K562 (cell line): ENCODE measurements around the gene SFXN5. TPM values are rescaled to one million over a fixed set of nuclear protein-coding genes. Genes with fewer than 3 reads are reported as not detected.

Experiments used
- ATAC-seq: fragments of 200-7000 bp; cut with Tn5 transposase; 3 replicates; pipeline ENCODE4 v1.9.1; 2020; ENCODE audit warnings: moderate library complexity
- BruUV-seq: library from RNA; stranded (reverse); fragments of 400-500 nt; replicated peaks from 2 replicates; lab custom pipeline; 2021; lab: Mats Ljungman, UMichigan
- CTCF ChIA-PET: fragments of 300-600 bp; formaldehyde crosslinking; extraction: SDS; loops from one replicate; lab custom pipeline; 2021; ENCODE audit warnings: low intra/inter-chr PET ratio; lab: Yijun Ruan, JAX
- POLR2A ChIA-PET: fragments of 300-600, 350-650 bp; sonication (Branson Sonifier 250); formaldehyde crosslinking; extraction: SDS; loops from one replicate; lab custom pipeline; 2021; ENCODE audit warnings: antibody characterized with exemption, inconsistent platforms; lab: Yijun Ruan, JAX
- DNase-seq, 4 experiments: peaks; one replicate each; pipeline versions ENCODE4 v3.0.0 to v3.0.0-alpha.2; 2011 to 2018; ENCODE audit warnings: low spot score in 3 of 4, mixed read lengths in 3 of 4; ENCODE audit errors: extremely low read depth in 1 of 4
- FAIRE-seq: peaks from 2 replicates; lab custom pipeline; 2011; peaks lifted over from hg19 to GRCh38; lab: Jason Lieb, UNC
- H2AFZ ChIP-seq: 2 replicates; pipeline ENCODE4 v1.6.0; 2011; ENCODE audit warnings: low read depth, low read length, control low read depth, inconsistent platforms
- H3K27ac ChIP-seq: fragments of 200-600 bp; 3 replicates; pipeline ENCODE4 v1.8.0; 2011; ENCODE audit warnings: low read depth, mild to moderate bottlenecking, control low read depth, inconsistent platforms, low read length, moderate library complexity, mixed read lengths; ENCODE audit errors: extremely low read depth
- H3K27me3 ChIP-seq, 2 experiments: fragments of 300-600 bp in 1 of 2; 2 replicates in 1 of 2; 3 replicates in 1 of 2; pipeline versions ENCODE4 v1.6.0 to v1.8.0; 2011; ENCODE audit warnings: inconsistent platforms in 2 of 2, low read length in 2 of 2, mild to moderate bottlenecking in 1 of 2, mixed read lengths in 1 of 2, moderate library complexity in 1 of 2; ENCODE audit not compliant: control insufficient read depth in 2 of 2, insufficient read depth in 2 of 2
- H3K36me3 ChIP-seq: fragments of 300-600 bp; 3 replicates; pipeline ENCODE4 v1.8.0; 2011; ENCODE audit warnings: mild to moderate bottlenecking, low read length, inconsistent platforms; ENCODE audit not compliant: control insufficient read depth, insufficient read depth
- H3K4me1 ChIP-seq, 2 experiments: fragments of 200-600 bp in 1 of 2; replicated peaks in 1 of 2; 2 replicates in 1 of 2; 3 replicates in 1 of 2; pipeline versions ENCODE4 v1.5.1 to v1.8.0; 2011; ENCODE audit warnings: inconsistent platforms in 2 of 2, low read length in 2 of 2, mild to moderate bottlenecking in 1 of 2, mixed read lengths in 1 of 2, moderate library complexity in 1 of 2; ENCODE audit not compliant: control insufficient read depth in 2 of 2, insufficient read depth in 2 of 2
- H3K4me2 ChIP-seq: 2 replicates; pipeline ENCODE4 v1.6.1; 2011; ENCODE audit warnings: low read length, control low read depth, inconsistent platforms, mixed read lengths; ENCODE audit not compliant: insufficient read depth
- H3K4me3 ChIP-seq: fragments of 200-600 bp; sonication (generic), shearing (Covaris generic); 2 replicates; pipeline ENCODE4 v1.5.1; 2016; ENCODE audit warnings: control low read depth, inconsistent platforms
- H3K79me2 ChIP-seq: fragments of 200-600 bp; 3 replicates; pipeline ENCODE4 v1.8.0; 2011; ENCODE audit warnings: low read length, inconsistent platforms; ENCODE audit not compliant: control insufficient read depth, insufficient read depth
- H3K9ac ChIP-seq, 2 experiments: 2 replicates each; pipeline versions ENCODE4 v1.6.0 to v1.6.1; 2011; ENCODE audit warnings: low read depth in 2 of 2, low read length in 2 of 2, control low read depth in 1 of 2, inconsistent platforms in 1 of 2, mild to moderate bottlenecking in 1 of 2, mixed read lengths in 1 of 2; ENCODE audit not compliant: insufficient read depth in 1 of 2
- H3K9me1 ChIP-seq: one replicate; pipeline ENCODE4 v1.6.0; 2011; ENCODE audit warnings: inconsistent platforms, mild to moderate bottlenecking, low read length, moderate library complexity; ENCODE audit not compliant: control insufficient read depth, insufficient read depth
- H3K9me3 ChIP-seq: replicated peaks from 2 replicates; pipeline ENCODE4 v1.5.1; 2011; ENCODE audit warnings: low read depth, low read length, inconsistent platforms; ENCODE audit not compliant: control insufficient read depth, insufficient read depth
- H4K20me1 ChIP-seq: replicated peaks from 2 replicates; pipeline ENCODE4 v1.6.1; 2011; ENCODE audit warnings: low read length, inconsistent platforms, mixed read lengths; ENCODE audit not compliant: control insufficient read depth, insufficient read depth
- ATF4 ChIP-seq: fragments of 450-650 bp; formaldehyde crosslinking; IDR thresholded peaks from 2 replicates; pipeline ENCODE4 v1.4.0; 2022; ENCODE audit warnings: mild to moderate bottlenecking, moderate library complexity
- CTCF ChIP-seq, 3 experiments: IDR thresholded peaks in 2 of 3; conservative IDR thresholded peaks in 1 of 3; 2 replicates each; pipeline ENCODE4 v1.5.1; 2011 to 2012; ENCODE audit warnings: low read length in 3 of 3, mild to moderate bottlenecking in 3 of 3, control low read depth in 2 of 3, improper control_type of control experiment in 1 of 3, inconsistent platforms in 1 of 3, low read depth in 1 of 3, mixed read lengths in 1 of 3, moderate library complexity in 1 of 3; ENCODE audit not compliant: insufficient read depth in 2 of 3
- DNMT1 ChIP-seq: fragments of 450-650 bp; IDR thresholded peaks from 2 replicates; pipeline ENCODE4 v1.6.1; 2016; ENCODE audit warnings: antibody characterized with exemption, mild to moderate bottlenecking
- LEF1 ChIP-seq: fragments of 450-650 bp; IDR thresholded peaks from 2 replicates; pipeline ENCODE4 v1.6.1; 2016; ENCODE audit warnings: mild to moderate bottlenecking
- MIER1 ChIP-seq: fragments of 450-650 bp; IDR thresholded peaks from 2 replicates; pipeline ENCODE4 v1.6.1; 2016; ENCODE audit warnings: antibody characterized with exemption, mild to moderate bottlenecking, low read depth
- NR3C1 ChIP-seq: sonication (generic); formaldehyde crosslinking; IDR thresholded peaks from 2 replicates; pipeline ENCODE4 v1.8.1; 2022; ENCODE audit warnings: missing genetic modification reagents
- PRMT5 ChIP-seq: sonication (generic); formaldehyde crosslinking; IDR thresholded peaks from 2 replicates; pipeline ENCODE4 v1.5.0; 2020; ENCODE audit warnings: missing genetic modification reagents
- ZNF444 ChIP-seq: fragments of 250-450 bp; sonication (Bioruptor Pico); IDR thresholded peaks from 2 replicates; pipeline ENCODE4 v1.4.0; 2020; ENCODE audit warnings: mild to moderate bottlenecking, moderate library complexity
- WGBS: fragments of 100-300 bp; shearing (Covaris generic); methylation state at CpG from one replicate; pipeline ENCODE4 v1.1.6; 2016; ENCODE audit warnings: low coverage, mixed read lengths; ENCODE audit not compliant: insufficient coverage; ENCODE audit errors: missing lambda C conversion rate; 5-methylcytosine and 5-hydroxymethylcytosine counted together
- in situ Hi-C: fragments of 300-500 bp; cut with MboI; formaldehyde crosslinking; loops from 4 replicates; pipeline ENCODE4 v1.15.0; 2018; ENCODE audit warnings: inconsistent platforms, mixed read lengths
- intact Hi-C: fragments of 100-400 bp; cut with micrococcal nuclease; formaldehyde crosslinking; loops from 2 replicates; pipeline ENCODE4 v1.14.2; 2022
- polyA plus RNA-seq, 8 experiments: library from polyadenylated mRNA; depleted of rRNA in 4 of 8; stranded (reverse) in 5 of 8; unstranded in 3 of 8; fragments of >200 nt; fragmentation: Nextera tagmentation in 2 of 8; fragmentation: Illumina TruSeq in 1 of 8; extraction: Ambion mirVana in 2 of 8; extraction: Trizol in 1 of 8; gene quantifications; 2 replicates each; pipeline versions ENCODE4 v1.2.1 to v1.2.3, GENCODE V29; 2011 to 2014; ENCODE audit warnings: inconsistent platforms in 1 of 8, missing spikeins in 1 of 8
- total RNA-seq, 7 experiments: library from RNA; depleted of rRNA in 6 of 7; stranded (reverse); fragments of >200 nt in 6 of 7; fragmentation: Illumina TruSeq in 2 of 7; extraction: Trizol in 2 of 7; gene quantifications; 2 replicates each; pipeline versions ENCODE4 v1.2.1 to v1.2.3, GENCODE V29; 2011 to 2021; ENCODE audit warnings: low replicate concordance in 1 of 7
- TF ChIP-seq, protein P1 (sequence below), 2 experiments: fragments of 450-650 bp; formaldehyde crosslinking in 1 of 2; IDR thresholded peaks; 2 replicates each; pipeline versions ENCODE4 v1.4.0 to v1.6.1; 2014 to 2020; ENCODE audit warnings: mild to moderate bottlenecking in 2 of 2, borderline replicate concordance in 1 of 2, low read depth in 1 of 2
- TF ChIP-seq, protein P2 (sequence below): sonication (generic); formaldehyde crosslinking; IDR thresholded peaks from 2 replicates; pipeline ENCODE4 v1.5.0; 2020; ENCODE audit warnings: missing genetic modification reagents

SFXN5 gene
- total and polyA plus RNA-seq, 9 of the 15 experiments (the other 6 are each of a cell fraction or from before 2014, with no cell fraction given) = 8.3 to 22.6 (median 16.0) TPM

DNA sequence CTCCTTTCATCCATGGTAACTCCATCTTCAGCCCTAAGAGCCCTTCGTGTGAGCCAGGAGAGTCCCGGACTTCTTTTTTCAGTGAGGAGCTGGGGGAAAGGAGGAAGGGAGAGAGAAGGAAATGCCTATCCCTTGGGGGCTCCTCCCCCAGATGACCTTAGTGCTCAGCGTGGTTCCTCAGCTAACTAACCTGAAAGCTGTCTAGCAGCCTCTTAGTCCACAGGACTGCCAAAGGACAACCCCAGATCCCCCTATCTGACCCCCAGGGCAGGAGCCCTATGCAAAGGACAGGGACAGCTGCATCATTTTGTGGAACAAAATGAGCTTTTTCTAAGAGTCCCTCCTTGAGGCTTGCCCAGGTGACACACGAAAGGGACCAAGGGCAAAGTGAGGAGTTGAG lies 176.4 kb downstream of the SFXN5 start:
- Histone ChIP-seq H3K79me2 (no peaks in the 10 kb centered on the region), H3K4me1 (peaks cover 0 to 5% of the 10 kb centered on the region in 2 experiments; a peak in 1 of 5 replicates), H3K9ac (no peak overlapping the region; a peak in 1 of 4 replicates), H3K27me3 (peaks cover 4 to 45% of the 10 kb centered on the region in 2 experiments; a peak in 3 of 5 replicates), H3K36me3 (peaks cover 16% of the 10 kb centered on the region; the same call in 1 of the 3 replicates), H4K20me1 (peaks cover 11% of the 10 kb centered on the region), H2AFZ (no peak overlapping the region; the same call in 1 of the 2 replicates), H3K4me2 (no peak overlapping the region), H3K4me3 (no peak overlapping the region), H3K9me3 (no peaks in the 10 kb centered on the region), H3K9me1 (no peaks in the 10 kb centered on the region), H3K27ac (no peak overlapping the region)
- BruUV-seq = no TSS peak
- FAIRE-seq (no peak), DNase-seq (no peak), ATAC-seq (no peak)
- intact Hi-C loops (no loop called here), in situ Hi-C loops (no loop called here)
- WGBS = 2% methylated on average over 4 of the region's 4 CpGs
- ChIA-PET CTCF (interaction anchor here (3.4 to 6.2 kb wide), 2 partner anchors 269 to 282 kb away, joined by 26 to 56 read pairs; no protein-coding TSS in a partner anchor), POLR2A (interaction anchor here (1.4 kb wide), 1 partner anchor 132 kb away, joined by 4 read pairs; no protein-coding TSS in a partner anchor)
- no peak for TF ChIP-seq NR3C1 (CRISPR knock-in tag)
- no peak for TF ChIP-seq ATF4 (CRISPR knock-in tag)
- TF ChIP-seq, protein P1, sequence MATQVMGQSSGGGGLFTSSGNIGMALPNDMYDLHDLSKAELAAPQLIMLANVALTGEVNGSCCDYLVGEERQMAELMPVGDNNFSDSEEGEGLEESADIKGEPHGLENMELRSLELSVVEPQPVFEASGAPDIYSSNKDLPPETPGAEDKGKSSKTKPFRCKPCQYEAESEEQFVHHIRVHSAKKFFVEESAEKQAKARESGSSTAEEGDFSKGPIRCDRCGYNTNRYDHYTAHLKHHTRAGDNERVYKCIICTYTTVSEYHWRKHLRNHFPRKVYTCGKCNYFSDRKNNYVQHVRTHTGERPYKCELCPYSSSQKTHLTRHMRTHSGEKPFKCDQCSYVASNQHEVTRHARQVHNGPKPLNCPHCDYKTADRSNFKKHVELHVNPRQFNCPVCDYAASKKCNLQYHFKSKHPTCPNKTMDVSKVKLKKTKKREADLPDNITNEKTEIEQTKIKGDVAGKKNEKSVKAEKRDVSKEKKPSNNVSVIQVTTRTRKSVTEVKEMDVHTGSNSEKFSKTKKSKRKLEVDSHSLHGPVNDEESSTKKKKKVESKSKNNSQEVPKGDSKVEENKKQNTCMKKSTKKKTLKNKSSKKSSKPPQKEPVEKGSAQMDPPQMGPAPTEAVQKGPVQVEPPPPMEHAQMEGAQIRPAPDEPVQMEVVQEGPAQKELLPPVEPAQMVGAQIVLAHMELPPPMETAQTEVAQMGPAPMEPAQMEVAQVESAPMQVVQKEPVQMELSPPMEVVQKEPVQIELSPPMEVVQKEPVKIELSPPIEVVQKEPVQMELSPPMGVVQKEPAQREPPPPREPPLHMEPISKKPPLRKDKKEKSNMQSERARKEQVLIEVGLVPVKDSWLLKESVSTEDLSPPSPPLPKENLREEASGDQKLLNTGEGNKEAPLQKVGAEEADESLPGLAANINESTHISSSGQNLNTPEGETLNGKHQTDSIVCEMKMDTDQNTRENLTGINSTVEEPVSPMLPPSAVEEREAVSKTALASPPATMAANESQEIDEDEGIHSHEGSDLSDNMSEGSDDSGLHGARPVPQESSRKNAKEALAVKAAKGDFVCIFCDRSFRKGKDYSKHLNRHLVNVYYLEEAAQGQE (IDR thresholded peaks at IDR 0.05; ENCODE audit: borderline replicate concordance) = no peak
- TF ChIP-seq, protein P1 (CRISPR knock-in tag; IDR thresholded peaks at IDR 0.05; ENCODE audit: low read depth) = no peak
- TF ChIP-seq PRMT5 (CRISPR knock-in tag) = no peak
- TF ChIP-seq DNMT1 = no peak
- TF ChIP-seq LEF1 = no peak
- TF ChIP-seq MIER1 = no peak
- TF ChIP-seq, protein P2, sequence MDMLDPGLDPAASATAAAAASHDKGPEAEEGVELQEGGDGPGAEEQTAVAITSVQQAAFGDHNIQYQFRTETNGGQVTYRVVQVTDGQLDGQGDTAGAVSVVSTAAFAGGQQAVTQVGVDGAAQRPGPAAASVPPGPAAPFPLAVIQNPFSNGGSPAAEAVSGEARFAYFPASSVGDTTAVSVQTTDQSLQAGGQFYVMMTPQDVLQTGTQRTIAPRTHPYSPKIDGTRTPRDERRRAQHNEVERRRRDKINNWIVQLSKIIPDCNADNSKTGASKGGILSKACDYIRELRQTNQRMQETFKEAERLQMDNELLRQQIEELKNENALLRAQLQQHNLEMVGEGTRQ = no peak
- no peak for TF ChIP-seq ZNF444
- TF ChIP-seq CTCF (IDR thresholded peaks at IDR 0.05 in 2 of 3, conservative IDR thresholded peaks at IDR 0.05 in 1 of 3; ENCODE audit: insufficient read depth in 2 of 3, low read depth in 1 of 3, low read length in 3 of 3) = no peak
